Astrocyte (in vitro differentiated cells and primary cell): ENCODE measurements around the gene B4GALT5.
"Not testable (repeated sequence)": the region's sequence is repeated elsewhere in the genome, so short reads cannot be mapped to it uniquely, and the experiment has no call there.

ENCODE experiments used
- CTCF ChIP-seq: IDR thresholded peaks from 2 replicates; pipeline ENCODE4 v1.5.1; 2011; ENCODE audit warnings: low read depth, mild to moderate bottlenecking, inconsistent platforms, low read length, moderate library complexity; ENCODE audit not compliant: insufficient read depth
- EZH2 ChIP-seq: IDR thresholded peaks from 2 replicates; pipeline ENCODE4 v1.6.1; 2012; ENCODE audit warnings: mild to moderate bottlenecking, low read length, inconsistent platforms; ENCODE audit not compliant: insufficient read depth

DNA sequence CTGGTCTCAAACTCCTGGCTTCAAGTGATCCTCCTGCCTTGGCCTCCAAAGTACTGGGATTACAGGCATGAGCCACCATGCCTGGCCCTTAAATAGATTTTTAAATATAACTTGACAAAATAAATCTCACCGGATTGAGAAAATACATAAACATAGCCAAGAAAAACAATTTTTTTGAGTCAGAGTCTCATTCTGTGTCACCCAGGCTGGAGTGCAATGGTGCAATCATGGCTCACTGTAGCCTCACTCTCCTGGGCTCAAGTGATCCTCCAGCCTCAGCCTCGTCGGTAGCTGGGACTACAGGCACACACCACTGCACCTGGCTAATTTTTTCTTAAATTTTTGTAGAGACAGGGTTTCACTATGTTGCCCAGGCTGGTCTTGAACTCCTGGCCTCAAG lies 85.4 kb downstream of the B4GALT5 start:
- not testable (repeated sequence) for TF ChIP-seq CTCF, EZH2
